Mesenchymal stem cell (in vitro differentiated cells and primary cell): ENCODE measurements around the gene CREBL2.
"Not testable (repeated sequence)": the region's sequence is repeated elsewhere in the genome, so short reads cannot be mapped to it uniquely, and the experiment has no call there.

Experiments
- DNase-seq: peaks from one replicate; pipeline ENCODE4 v3.0.0-alpha.2; 2013
- H2AFZ ChIP-seq: one replicate; pipeline ENCODE4 v1.6.1; 2013; ENCODE audit warnings: low read depth, mild to moderate bottlenecking, control low read depth, inconsistent platforms, low read length, moderate library complexity
- H2AK5ac ChIP-seq: 2 replicates; pipeline ENCODE4 v1.6.1; 2013; ENCODE audit warnings: low read length, moderate library complexity, mild to moderate bottlenecking, inconsistent platforms; ENCODE audit not compliant: severe bottlenecking
- H2BK120ac ChIP-seq: one replicate; pipeline ENCODE4 v1.6.1; 2013; ENCODE audit warnings: low read depth, mild to moderate bottlenecking, inconsistent platforms, low read length, moderate library complexity
- H2BK12ac ChIP-seq, 2 experiments: one replicate each; pipeline ENCODE4 v1.6.1; 2013; ENCODE audit warnings: inconsistent platforms in 2 of 2, low read length in 2 of 2, mild to moderate bottlenecking in 2 of 2, moderate library complexity in 2 of 2, control low read depth in 1 of 2
- H2BK15ac ChIP-seq: one replicate; pipeline ENCODE4 v1.6.1; 2013; ENCODE audit warnings: mild to moderate bottlenecking, low read depth, inconsistent platforms; ENCODE audit not compliant: poor library complexity, severe bottlenecking
- H2BK5ac ChIP-seq: 2 replicates; pipeline ENCODE4 v1.6.1; 2013; ENCODE audit warnings: low read depth, mild to moderate bottlenecking, low read length, control low read depth, inconsistent platforms; ENCODE audit not compliant: poor library complexity, severe bottlenecking
- H3K14ac ChIP-seq, 2 experiments: one replicate each; pipeline ENCODE4 v1.6.1; 2013; ENCODE audit warnings: inconsistent platforms in 2 of 2, low read length in 2 of 2, control low read depth in 1 of 2, mild to moderate bottlenecking in 1 of 2, moderate library complexity in 1 of 2
- H3K18ac ChIP-seq, 2 experiments: one replicate each; pipeline ENCODE4 v1.6.1; 2013; ENCODE audit warnings: inconsistent platforms in 2 of 2, low read length in 2 of 2, control low read depth in 1 of 2, low read depth in 1 of 2, mild to moderate bottlenecking in 1 of 2
- H3K23ac ChIP-seq, 2 experiments: one replicate each; pipeline ENCODE4 v1.6.1; 2013; ENCODE audit warnings: inconsistent platforms in 2 of 2, low read length in 2 of 2, mild to moderate bottlenecking in 2 of 2, moderate library complexity in 2 of 2, control low read depth in 1 of 2
- H3K27ac ChIP-seq: 2 replicates; pipeline ENCODE4 v1.5.1; 2013; ENCODE audit warnings: mild to moderate bottlenecking, moderate library complexity, low read length, control low read depth, inconsistent platforms; ENCODE audit not compliant: poor library complexity, severe bottlenecking
- H3K27me3 ChIP-seq, 2 experiments: 2 replicates each; pipeline versions ENCODE4 v1.6.1 to v1.7.0; 2013; ENCODE audit warnings: low read length in 2 of 2, mild to moderate bottlenecking in 2 of 2, moderate library complexity in 2 of 2, control low read depth in 1 of 2, inconsistent platforms in 1 of 2; ENCODE audit not compliant: control insufficient read depth in 1 of 2, insufficient read depth in 1 of 2
- H3K36me3 ChIP-seq, 2 experiments: 2 replicates each; pipeline versions ENCODE4 v1.6.1 to v1.7.0; 2013; ENCODE audit warnings: low read length in 2 of 2, control low read depth in 1 of 2, inconsistent platforms in 1 of 2, low read depth in 1 of 2, mild to moderate bottlenecking in 1 of 2; ENCODE audit not compliant: insufficient read depth in 2 of 2, control insufficient read depth in 1 of 2
- H3K4ac ChIP-seq, 2 experiments: one replicate each; pipeline ENCODE4 v1.6.1; 2013; ENCODE audit warnings: inconsistent platforms in 2 of 2, low read length in 2 of 2, mild to moderate bottlenecking in 2 of 2, moderate library complexity in 2 of 2, control low read depth in 1 of 2, low read depth in 1 of 2
- H3K4me1 ChIP-seq: 2 replicates; pipeline ENCODE4 v1.6.1; 2013; ENCODE audit warnings: low read depth, low read length, control low read depth; ENCODE audit not compliant: control insufficient read depth, insufficient read depth
- H3K4me2 ChIP-seq: 2 replicates; pipeline ENCODE4 v1.6.1; 2013; ENCODE audit warnings: low read length, mild to moderate bottlenecking, inconsistent platforms; ENCODE audit not compliant: poor library complexity, severe bottlenecking
- H3K4me3 ChIP-seq, 2 experiments: 2 replicates each; pipeline versions ENCODE4 v1.5.1 to v1.7.0; 2013; ENCODE audit warnings: low read length in 2 of 2, mild to moderate bottlenecking in 2 of 2, control low read depth in 1 of 2, low read depth in 1 of 2; ENCODE audit not compliant: insufficient read depth in 1 of 2
- H3K79me1 ChIP-seq: replicated peaks from 2 replicates; pipeline ENCODE4 v1.6.1; 2013; ENCODE audit warnings: mild to moderate bottlenecking, control low read depth, low read length, inconsistent platforms; ENCODE audit not compliant: poor library complexity, severe bottlenecking
- H3K9ac ChIP-seq: 2 replicates; pipeline ENCODE4 v1.7.0; 2013; ENCODE audit warnings: mild to moderate bottlenecking, low read length, moderate library complexity
- H3K9me3 ChIP-seq: 2 replicates; pipeline ENCODE4 v1.7.0; 2013; ENCODE audit warnings: mild to moderate bottlenecking, low read length; ENCODE audit not compliant: control insufficient read depth
- H4K8ac ChIP-seq: one replicate; pipeline ENCODE4 v1.6.1; 2013; ENCODE audit warnings: inconsistent platforms, mild to moderate bottlenecking, low read length, moderate library complexity
- H4K91ac ChIP-seq: one replicate; pipeline ENCODE4 v1.6.1; 2013; ENCODE audit warnings: mild to moderate bottlenecking, low read length, inconsistent platforms
- WGBS: methylation state at CpG from one replicate; pipeline ENCODE4 v1.1.7; 2013; ENCODE audit warnings: mixed read lengths; 5-methylcytosine and 5-hydroxymethylcytosine counted together

Gene CREBL2

DNA sequence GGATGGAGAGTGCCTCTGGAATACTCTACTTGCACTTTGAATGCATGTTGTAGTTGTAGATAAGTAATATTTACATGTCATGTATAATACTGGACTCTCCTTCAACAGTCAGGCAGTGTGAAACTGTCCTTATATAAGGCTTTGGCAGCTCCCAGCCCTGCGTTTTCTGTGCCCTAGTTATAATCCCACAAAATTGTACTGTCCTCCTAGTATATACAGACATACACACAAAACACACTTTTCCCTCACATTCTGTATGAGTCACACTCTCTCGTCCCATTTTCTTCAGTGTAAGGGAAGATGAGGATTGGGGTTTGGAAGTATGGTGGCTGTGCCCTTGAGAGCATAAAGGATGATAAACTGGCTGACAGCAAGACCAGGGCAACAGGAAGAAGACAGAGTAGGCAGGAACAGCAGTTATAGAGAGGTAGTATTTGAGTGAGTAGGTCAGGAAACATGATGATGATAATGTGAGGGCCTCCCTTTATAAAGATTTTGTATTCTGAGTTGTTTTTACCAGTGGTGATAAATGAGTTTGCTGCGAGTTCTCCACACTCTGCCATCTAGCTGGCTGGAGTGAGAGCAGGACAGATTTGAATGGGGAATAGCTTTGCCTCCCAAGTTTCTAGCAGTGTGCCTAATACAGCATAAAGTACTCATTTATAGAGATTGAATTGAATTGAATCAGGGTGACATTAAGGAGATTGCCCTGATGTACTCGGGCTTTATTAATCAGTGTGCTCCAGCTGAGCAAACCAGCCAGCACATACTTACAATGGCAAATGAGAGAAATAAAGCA lies 5.0 kb downstream of the CREBL2 start:
- no peak overlapping the region for H2AK5ac ChIP-seq

GRCh38 chr12:12618064-12618463 lies 6.4 kb downstream of the CREBL2 start:
- WGBS = 97% methylated on average over 22 of the region's 23 CpGs

More for the DNA sequence above, 5.0 kb downstream of the CREBL2 start:
- Histone ChIP-seq H2BK12ac (no peak overlapping the region), H3K4me1 (peaks cover 4% of the 10 kb centered on the region), H3K27ac (no peak overlapping the region), H3K79me1 (peaks cover 29% of the 10 kb centered on the region), H3K36me3 (peaks cover 0 to 21% of the 10 kb centered on the region in 2 experiments), H3K18ac (no peak overlapping the region), H3K9me3 (no peaks in the 10 kb centered on the region), H2AFZ (no peak overlapping the region), H4K91ac (no peak overlapping the region), H2BK120ac (no peak overlapping the region), H2BK15ac (no peak overlapping the region), H3K4me2 (no peak overlapping the region), H3K9ac (no peak overlapping the region), H3K27me3 (no peaks in the 10 kb centered on the region), H3K4me3 (no peak overlapping the region), H3K23ac (no peak overlapping the region), H2BK5ac (no peak overlapping the region), H3K14ac (no peak overlapping the region), H4K8ac (no peak overlapping the region), H3K4ac (no peak overlapping the region)
- 57% methylated on average over 4 of the region's 4 CpGs for WGBS
- DNase-seq = peak; percentile 43

DNA sequence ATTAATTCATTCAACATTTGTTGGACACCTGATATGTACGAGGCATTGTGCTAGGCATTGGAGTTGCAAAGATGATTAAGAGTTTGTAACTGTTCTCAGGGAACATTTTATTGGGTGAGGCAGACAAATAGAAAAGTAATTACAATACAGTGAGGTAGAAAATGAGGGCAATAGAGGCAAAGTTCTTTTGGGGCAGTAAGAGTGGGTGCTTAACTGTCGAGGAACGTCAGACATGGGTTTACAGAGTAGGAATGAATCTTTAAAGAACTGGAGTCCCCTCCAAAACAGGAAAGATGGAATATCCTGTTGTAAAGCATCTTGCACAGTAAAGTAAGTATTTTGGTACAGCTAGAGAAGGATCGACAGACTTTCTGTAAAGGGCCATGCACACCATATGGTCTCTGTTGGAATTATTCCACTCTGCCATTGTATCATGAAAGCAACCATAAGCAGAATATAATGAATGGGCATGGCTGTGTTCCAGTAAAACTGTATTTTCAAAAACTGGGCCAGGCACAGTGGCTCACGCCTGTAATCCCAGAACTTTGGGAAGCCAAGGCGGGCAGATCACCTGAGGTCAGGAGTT lies 9.1 kb downstream of the CREBL2 start:
- over 99% methylated on average over 6 of the region's 6 CpGs for WGBS
- peaks cover 34% of the 10 kb centered on the region for H3K79me1 ChIP-seq
- no peak overlapping the region for H3K4me2 ChIP-seq
- H3K23ac ChIP-seq = no peak overlapping the region
- H2AK5ac ChIP-seq = no peak overlapping the region
- H3K36me3 ChIP-seq = peaks cover 5 to 30% of the 10 kb centered on the region in 2 experiments
- H2BK5ac ChIP-seq = no peak overlapping the region
- H3K14ac ChIP-seq = no peak overlapping the region
- no peak overlapping the region for H4K8ac ChIP-seq
- H3K18ac ChIP-seq = no peak overlapping the region
- no peak overlapping the region for H2BK12ac ChIP-seq
- no peak overlapping the region for H3K27ac ChIP-seq
- no peaks in the 10 kb centered on the region for H3K4me1 ChIP-seq
- H2BK120ac ChIP-seq = no peak overlapping the region
- peaks cover 3% of the 10 kb centered on the region for H3K9me3 ChIP-seq
- H3K4ac ChIP-seq = no peak overlapping the region
- no peak overlapping the region for H2BK15ac ChIP-seq
- no peak overlapping the region for H3K4me3 ChIP-seq
- H3K9ac ChIP-seq = no peak overlapping the region
- no peak overlapping the region for H2AFZ ChIP-seq
- no peak overlapping the region for H4K91ac ChIP-seq
- DNase-seq = no peak
- no peaks in the 10 kb centered on the region for H3K27me3 ChIP-seq

More at GRCh38 chr12:12618064-12618463, 6.4 kb downstream of the CREBL2 start:
- H3K27ac ChIP-seq, DNase-seq, H3K4me2 ChIP-seq, H3K27me3 ChIP-seq, H3K18ac ChIP-seq, H3K9me3 ChIP-seq, H3K4me3 ChIP-seq, H3K4me1 ChIP-seq, H2BK120ac ChIP-seq, H2BK5ac ChIP-seq, H3K9ac ChIP-seq, H3K14ac ChIP-seq, H2BK15ac ChIP-seq, H2BK12ac ChIP-seq, H3K4ac ChIP-seq, H4K8ac ChIP-seq, H4K91ac ChIP-seq, H2AK5ac ChIP-seq, H2AFZ ChIP-seq, H3K23ac ChIP-seq: not testable (repeated sequence)
- H3K79me1 ChIP-seq = peaks cover 29% of the 10 kb centered on the region
- peaks cover 0 to 21% of the 10 kb centered on the region in 2 experiments for H3K36me3 ChIP-seq

DNA sequence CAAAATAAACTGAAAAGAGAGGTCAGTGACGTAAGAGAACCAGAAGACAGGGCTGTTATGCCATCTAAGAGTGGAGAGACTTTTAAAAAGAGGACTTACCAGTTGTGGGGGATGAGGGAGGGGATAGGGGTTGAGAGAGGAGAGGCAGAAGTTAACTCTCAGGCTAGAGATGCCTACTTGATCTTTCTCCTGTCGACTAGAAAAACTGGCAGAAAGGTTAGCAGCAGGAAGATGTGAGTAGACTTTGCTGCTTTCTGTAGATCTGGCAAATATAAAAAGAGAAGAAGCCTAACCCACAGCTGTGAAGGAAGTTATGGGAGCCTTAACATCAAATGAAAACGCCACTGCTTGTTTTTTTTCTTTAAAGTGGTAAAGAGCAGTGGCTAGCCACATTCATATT lies 10.7 kb downstream of the CREBL2 start:
- H3K4ac ChIP-seq = no peak overlapping the region
- H2AFZ ChIP-seq = no peak overlapping the region
- H2BK12ac ChIP-seq = no peak overlapping the region
- H3K23ac ChIP-seq = no peak overlapping the region
- no peak for DNase-seq
- H2BK5ac ChIP-seq = no peak overlapping the region
- no peak overlapping the region for H3K18ac ChIP-seq
- H4K8ac ChIP-seq = no peak overlapping the region
- no peaks in the 10 kb centered on the region for H3K4me1 ChIP-seq
- H3K79me1 ChIP-seq = peaks cover 32% of the 10 kb centered on the region
- no peak overlapping the region for H2BK15ac ChIP-seq
- no peak overlapping the region for H3K14ac ChIP-seq
- no peaks in the 10 kb centered on the region for H3K27me3 ChIP-seq
- no peak overlapping the region for H3K4me2 ChIP-seq
- no peak overlapping the region for H2BK120ac ChIP-seq
- H3K9ac ChIP-seq = no peak overlapping the region
- H3K9me3 ChIP-seq = peaks cover 3% of the 10 kb centered on the region
- 87% methylated on average over 2 of the region's 3 CpGs for WGBS
- no peak overlapping the region for H3K4me3 ChIP-seq
- H3K36me3 ChIP-seq = peaks cover 5 to 25% of the 10 kb centered on the region in 2 experiments
- H3K27ac ChIP-seq = no peak overlapping the region
- no peak overlapping the region for H4K91ac ChIP-seq
- no peak overlapping the region for H2AK5ac ChIP-seq
